ENCODE results near the gene ALG8.
"Not testable (repeated sequence)": the region's sequence is repeated elsewhere in the genome, so short reads cannot be mapped to it uniquely, and the experiment has no call there.

Gene ALG8

DNA sequence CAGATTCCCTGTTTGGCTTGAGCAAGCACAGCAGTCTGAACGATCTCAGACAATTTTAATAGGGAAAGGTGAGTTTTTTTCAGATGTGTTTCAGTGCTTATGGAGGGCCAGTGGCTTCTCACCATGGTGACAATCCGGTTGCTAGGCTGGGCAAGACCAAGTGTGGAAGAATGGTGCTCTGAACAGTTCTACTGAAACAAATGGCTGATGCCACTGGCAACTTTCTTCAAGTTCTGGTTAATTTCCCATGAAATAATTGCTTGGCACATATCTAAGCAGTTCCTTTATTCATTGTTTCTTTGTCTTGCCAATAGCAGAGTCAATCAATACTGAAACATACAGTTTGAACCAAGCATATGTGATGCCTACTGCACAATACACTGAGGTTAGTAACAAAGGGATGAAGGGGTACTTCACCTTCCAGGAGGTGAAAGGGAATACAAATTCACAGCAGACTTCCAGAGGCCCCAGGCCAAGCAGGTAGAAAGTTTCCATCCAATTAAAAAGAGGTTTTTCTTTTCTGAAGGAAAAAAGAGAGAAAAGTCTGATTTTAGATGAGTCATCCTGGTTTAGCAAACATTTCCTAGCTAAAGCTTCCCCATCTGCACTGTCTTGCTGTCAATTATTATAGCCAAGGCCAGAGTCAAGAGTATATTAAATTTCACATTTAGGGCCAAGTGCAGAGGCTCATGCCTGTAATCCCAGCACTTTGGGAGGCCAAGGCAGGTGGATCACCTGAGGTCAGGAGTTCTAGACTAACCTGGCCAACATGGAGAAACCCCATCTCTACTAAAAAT is 38.6 kb downstream of the ALG8 start:
- no peak for DNase-seq (ENCODE audit: low read depth)

DNA sequence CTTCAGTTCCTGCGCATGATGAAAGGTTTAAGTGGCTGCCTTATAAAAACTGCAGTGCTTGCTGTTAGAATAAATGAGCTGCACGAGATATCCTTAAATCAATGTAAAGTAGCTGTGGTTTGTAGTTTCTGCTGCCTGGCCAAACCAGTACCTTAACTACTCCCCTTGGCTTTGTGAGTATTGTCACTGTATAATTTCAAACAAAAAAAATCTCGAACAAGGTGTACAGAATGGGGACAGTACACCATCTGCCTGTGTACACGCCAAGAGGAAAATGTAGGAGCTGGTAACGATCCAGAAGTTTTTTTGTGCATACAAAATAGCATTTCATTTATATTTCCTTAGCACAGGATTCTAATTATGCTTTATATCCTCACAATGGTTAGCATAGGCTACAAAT is 39.2 kb downstream of the ALG8 start:
- no peak for DNase-seq (ENCODE audit: low read depth)

DNA sequence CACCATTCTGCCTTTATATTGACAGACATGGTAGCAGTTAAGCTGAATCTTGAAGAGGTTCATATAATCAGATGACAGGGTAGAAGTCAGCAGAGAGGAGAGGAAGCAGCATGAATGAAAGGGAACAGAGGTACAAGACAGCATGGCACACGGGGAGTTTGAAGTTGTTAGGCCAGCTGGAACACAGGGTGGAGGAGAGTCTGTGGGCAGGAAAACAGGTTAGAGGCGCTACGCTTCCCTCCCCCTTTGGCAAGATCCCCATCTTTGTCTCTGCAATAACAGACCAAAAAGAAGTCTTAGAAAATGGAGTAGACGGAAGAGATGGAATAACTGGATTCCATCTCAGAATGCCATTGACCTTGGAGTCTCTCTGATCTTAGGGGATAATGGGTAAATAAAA is 39.8 kb downstream of the ALG8 start:
- DNase-seq (ENCODE audit: low read depth), result no peak

DNA sequence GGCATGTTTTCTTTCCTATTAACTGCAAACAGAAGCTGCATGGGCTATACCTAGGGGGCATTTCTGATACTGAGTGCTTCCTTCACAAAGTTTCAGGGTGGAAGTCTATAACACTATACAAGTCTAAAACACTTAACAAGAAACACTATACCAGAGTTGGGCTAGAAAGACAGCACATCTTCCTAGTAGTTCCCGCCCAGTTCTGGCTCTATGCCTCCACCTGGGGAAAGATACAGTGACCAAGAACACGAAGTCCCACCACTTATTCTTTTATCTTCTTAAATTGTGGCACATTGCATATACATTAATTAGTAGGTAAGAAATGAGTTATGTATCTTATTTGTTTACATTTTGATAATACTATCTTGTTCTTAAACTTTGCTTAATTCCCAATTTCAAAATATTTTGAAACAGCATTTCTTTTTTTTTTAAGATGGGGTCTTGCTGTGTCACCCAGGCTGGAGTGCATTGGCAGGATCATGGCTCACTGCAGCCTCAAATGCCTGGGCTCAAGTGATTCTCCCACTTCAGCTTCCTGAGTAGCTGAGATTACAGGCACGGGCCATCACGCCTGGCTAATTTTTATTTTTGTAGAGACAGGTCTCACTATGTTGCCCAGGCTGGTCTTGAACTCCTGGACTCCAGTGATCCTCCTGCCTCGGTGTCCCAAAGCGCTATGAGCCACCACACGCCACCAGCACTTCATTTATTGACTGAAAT is 41.6 kb downstream of the ALG8 start:
- no peak for DNase-seq (ENCODE audit: low read depth)

DNA sequence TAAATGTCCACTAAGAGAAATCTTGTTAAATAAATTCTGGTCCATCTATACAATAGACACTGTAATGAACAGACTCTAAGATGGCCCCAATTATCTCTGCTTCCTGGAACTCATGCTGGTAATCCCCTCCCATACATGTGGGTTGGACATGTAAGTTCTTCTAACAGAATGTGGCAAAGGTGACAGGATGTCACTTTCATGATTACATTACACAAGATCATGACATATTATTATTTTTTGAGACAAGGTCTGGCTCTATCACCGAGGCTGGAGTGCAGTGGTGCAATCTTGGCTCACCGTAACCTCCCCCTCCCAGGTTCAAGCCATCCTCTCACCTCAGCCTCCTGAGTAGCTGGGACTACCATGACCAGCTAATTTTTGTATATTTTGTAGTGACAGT is 45.2 kb downstream of the ALG8 start:
- no peak for DNase-seq (ENCODE audit: low read depth)

DNA sequence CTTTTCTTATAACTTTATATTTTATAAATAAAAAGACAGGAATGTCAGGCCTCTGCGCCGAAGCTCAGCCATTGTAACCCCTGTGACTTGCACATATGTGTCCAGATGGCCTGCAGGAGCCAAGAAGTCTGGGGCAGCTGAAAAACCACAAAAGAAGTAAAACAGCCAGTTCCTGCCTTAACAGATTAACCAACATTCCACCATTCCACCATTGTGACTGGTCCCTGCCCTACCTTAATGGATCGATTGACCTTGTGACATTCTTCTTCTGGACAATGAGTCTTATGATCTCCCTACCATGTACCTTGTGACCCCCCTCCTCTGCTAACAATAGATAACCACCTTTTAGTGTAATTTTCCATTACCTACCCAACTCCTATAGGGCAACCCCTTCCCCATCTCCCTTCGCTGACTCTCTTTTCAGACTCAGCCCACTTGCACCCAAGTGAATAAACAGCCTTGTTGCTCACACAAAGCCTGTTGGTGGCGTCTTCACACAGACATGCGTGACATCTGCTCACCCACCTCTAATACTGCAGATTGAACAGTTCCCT is 52.8 kb downstream of the ALG8 start:
- DNase-seq (ENCODE audit: low read depth), result not testable (repeated sequence)

DNA sequence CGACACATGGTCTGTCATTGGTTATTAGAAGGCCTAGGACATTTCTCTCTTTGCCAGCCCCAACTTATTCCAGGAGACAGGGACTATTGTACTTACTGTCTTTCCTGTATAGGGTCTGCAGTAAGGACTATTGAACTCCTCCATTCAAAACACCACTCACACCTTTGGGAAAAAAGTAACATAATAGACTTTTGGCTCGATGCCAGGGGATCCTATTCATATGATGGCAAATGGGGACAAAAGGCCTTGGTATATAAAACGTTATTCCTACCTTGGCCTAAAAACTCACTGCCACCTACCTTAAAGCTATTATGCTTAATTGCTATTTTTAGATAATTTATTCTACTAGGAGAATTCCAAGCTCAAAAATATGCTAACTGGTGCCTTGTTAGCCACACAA is 53.5 kb downstream of the ALG8 start:
- no peak for DNase-seq (ENCODE audit: low read depth)

DNA sequence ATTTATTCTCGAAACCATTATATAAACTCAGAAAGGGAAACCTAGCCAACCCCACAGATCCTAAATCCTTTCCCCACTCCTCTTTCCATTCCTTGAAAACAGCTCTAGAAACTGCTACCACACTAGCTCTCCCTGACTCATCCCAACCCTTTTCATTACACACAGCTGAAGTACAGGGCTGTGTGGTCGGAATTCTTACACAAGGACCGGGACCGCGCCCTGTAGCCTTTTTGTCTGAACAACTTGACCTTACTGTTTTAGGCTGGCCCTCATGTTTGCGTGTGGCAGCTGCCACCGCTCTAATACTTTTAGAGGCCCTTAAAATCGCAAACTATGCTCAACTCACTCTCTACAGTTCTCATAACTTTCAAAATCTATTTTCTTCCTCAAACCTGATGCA is 54.9 kb downstream of the ALG8 start:
- DNase-seq (ENCODE audit: low read depth), result not testable (repeated sequence)

DNA sequence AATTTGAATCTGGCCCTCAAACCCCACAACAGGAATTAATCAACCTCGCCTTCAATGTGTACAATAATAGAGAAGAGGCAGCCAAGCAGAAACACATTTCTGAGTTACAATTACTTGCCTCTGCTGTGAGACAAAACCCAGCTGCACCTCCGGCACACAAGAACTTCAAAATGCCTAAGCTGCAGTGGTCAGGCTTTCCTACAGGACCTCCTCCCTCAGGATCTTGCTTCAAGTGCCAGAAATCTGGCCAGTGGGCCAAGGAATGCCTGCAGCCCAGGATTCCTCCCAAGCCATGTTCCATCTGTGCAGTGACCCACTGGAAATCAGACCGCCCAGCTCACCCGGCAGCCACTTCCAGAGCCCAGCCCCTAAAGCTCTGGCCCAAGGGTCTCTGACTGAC is 56.4 kb downstream of the ALG8 start:
- DNase-seq (ENCODE audit: low read depth), result no peak

DNA sequence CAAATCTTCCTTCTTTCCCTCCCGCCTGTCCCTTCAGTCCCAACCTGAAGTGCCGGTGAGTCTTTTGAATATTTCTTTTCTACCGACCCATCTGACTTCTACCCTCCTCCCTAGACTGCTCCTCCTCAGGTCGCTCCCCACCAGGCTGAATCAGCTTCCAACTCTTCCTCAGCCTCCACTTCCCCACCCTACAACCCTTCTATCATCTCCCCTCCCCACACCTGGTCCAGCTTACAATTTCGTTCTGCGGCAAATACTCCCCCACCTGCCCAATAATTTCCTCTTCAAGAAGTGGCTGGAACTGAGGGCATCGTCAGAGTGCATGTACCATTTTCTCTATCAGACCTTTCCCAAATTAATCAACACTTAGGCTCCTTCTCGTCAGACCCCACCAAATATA is 57.3 kb downstream of the ALG8 start:
- no peak for DNase-seq (ENCODE audit: low read depth)

DNA sequence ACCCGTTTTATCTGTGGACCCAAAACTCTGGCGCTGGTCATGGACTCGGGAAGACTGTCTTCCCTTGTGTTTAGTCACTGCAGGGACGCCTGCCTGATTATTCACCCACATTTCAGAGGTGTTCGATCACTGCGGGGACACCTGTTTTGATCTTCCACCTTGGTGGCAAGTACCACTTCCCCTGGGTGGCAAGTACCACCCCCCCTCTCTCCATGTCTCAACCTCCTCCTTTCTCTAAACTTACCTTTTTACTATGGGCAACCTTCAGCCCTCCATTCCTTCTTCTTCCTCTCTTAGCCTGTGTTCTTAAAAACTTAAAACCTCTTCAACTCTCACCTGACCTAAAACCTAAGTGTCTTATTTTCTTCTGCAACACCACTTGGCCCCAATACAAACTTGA is 57.8 kb downstream of the ALG8 start:
- no peak for DNase-seq (ENCODE audit: low read depth)

DNA sequence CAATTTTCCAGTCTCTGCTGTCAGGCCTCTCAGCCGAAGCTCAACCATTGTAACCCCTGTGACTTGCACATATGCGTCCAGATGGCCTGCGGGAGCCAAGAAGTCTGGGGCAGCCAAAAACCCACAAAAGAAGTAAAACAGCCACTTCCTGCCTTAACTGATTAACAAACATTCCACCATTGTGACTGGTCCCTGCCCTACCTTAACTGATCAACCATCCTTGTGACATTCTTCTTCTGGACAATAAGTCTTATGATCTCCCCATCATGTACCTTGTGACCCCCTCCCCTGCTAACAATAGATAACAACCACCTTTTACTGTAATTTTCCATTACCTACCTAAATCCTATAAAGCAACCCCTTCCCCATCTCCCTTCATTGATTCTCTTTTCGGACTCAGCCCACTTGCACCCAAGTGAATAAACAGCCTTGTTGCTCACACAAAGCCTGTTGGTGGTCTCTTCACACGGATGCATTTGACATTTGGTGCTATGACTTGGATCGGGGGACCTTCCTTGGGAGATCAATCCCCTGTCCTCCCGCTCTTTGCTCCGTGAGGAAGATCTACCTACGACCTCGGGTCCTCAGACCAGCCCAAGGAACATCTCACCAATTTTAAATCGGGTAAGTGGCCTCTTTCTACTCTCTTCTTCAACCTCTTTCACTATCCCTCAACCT is 58.5 kb downstream of the ALG8 start:
- no peak for DNase-seq (ENCODE audit: low read depth)

DNA sequence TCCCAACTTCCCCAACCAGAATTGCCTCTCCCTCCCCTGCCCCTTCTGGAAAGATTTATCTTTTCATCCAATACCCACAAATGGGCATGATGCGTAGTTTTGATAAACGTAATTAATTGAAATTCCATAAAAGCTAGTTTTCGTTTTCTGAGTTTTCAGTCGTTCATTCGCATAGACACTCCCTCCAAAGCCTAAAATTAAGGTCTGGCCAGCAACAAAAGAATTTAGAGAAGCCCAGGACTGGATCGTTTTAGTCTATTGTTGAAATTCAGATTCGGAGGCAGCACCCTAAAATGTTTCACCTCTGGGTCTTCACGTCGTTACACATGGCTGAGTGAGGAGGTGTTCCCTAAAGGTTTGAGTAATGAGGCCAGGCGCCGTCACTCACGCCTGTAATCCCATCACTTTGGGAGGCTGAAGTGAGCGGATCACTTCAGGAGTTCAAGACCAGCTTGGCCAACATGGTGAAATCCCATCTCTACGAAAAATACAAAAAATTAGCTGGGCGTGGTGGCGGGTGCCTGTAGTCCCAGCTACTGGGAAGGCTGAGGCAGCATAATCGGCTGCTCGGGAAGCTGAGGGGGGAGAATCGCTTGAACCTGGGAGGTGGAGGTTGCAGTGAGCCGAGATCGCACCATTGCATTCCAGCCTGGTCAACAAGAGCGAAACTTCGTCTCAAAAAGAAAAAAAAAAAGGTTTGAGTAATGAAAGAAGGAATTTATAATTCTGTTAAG is 59.2 kb downstream of the ALG8 start:
- no peak for DNase-seq (ENCODE audit: low read depth)

DNA sequence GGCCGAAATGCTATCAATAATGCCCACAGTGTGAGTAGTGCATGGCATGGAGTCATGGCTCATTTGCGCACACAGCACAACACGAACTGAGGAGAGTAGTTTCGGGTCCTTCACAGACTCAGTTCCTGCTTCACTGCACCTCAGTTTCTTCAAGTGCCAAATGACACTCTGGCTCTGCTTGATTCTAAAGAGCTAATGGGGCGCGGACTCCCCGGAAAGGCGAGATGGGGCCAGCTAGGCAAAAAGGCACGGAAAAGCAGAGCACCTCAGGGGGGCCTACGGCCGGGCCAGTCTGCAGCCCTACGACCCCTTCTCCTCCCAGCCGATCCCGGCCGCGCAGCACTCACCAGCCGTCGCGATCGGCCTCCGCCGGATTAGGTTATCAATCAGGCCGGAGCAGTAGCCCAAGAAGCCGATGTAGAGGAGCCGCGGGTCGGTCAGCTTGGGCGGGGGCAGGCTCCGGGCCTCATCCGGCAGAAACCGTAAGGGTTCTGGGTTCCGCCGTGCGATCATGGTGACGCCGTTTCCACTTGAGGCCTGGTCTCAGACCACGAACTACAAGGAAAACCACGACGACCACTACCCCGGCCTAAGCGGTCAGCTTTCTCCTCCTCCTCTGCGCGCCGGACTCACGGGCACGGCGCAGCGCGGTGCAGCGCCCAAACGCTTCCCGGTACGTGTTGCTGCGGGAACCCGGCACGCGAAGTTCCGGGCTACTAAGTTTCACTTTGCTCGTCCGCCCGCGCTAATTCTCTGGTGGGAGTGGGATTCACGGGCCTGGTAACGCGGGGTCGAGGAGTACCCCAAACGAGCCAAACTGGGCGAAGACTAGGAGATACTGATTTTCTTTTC is 60.0 kb downstream of the ALG8 start, which contains the start of gene NDUFC2:
NDUFC2 (minus strand) TSS at position 631 of the 852 bp plus-strand sequence; CDS start at position 513, 118 bp downstream.
- peak; percentile 51 for DNase-seq (ENCODE audit: low read depth)

DNA sequence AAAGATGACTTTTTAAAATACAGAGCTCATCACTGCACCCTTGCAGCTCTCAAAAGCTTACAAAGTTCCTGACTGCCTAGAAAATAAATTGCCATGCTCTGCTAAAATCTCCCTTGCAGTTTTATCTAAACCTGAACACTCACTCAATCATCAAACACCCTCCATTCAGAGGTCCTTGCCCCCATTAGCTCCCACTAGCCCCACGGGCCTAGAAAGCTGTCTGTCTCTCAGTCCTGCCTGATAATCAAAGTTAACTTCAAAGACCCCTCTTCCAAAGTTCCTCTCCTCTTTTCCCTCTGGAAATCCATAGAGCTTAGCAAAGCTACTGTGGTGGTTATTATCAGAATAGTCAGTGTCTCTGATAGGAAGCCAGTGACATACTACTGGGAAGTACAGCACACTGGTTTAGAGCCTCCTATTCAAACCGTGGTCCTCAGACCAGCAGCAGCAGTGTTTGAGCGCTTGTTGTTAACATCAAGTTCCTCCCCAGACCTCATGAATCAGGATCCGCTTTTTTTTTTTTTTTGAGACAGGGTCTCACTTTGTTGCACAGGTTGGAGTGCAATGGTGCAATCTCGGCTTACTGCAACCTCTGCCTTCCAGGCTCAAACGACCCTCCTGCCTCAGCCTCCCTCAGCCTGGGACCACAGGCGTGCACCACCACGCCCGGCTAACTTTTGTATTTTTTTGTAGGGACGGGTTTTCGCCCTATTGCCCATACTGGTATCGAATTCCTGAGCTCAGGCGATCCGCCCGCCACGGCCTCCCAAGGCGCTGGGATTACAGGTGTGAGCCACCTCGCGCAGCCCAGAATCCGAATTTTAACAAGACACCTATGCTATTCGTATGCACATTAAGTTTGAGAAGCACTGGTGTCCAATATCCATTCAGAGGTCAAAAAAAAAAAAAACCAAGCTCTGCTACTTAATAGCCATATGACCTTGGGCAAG is 60.9 kb downstream of the ALG8 start:
- no peak for DNase-seq (ENCODE audit: low read depth)

DNA sequence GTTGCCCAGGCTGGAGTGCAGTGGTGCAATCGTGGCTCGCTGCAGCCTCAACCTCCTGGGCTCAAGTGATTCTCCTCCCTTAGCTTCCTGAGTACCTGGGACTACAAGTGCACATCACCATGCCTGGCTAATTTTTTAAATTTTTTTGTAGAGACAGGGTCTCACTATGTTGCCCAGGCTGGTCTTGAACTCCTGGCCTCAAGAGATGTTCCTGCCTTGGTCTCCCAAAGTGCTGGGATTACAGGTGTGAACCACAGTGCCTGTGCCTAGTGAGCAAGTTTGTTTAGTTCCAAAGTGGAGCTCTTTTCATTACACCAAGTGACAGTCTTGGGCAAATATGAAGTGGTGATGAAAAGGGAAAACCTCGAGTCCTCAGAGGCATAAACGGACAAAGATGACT is 61.8 kb downstream of the ALG8 start:
- DNase-seq (ENCODE audit: low read depth), result not testable (repeated sequence)

DNA sequence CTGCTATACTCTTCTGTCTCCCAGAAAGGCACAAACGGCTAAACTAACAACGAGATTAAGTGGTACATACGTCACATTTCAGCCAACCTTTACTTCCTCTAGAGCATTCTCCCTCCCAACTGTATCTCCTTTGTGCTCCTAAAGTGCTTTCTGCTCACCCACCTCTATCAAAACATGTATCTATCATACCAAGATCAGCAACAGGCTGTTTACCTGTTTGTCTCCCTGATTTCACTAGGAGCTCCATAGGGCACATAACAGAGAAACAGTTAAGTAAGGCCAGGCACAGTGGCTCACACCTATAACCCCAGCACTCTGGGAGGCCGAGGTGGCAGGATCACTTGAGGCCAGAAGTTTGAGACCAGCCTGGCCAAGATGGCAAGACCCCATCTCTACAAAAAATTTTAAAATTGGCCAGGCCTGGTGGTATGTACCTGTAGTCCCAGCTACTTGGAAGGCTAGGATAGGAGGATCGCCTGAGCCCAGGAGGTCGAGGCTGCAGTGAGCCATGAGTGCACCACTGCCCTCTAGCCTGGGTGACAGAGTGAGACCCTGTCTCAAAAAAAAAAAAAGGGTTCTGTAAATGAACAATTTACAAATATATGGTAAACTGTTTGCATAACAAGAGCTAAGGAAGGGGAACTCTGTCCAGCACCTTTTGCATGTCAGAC is 62.6 kb downstream of the ALG8 start:
- no peak for DNase-seq (ENCODE audit: low read depth)

DNA sequence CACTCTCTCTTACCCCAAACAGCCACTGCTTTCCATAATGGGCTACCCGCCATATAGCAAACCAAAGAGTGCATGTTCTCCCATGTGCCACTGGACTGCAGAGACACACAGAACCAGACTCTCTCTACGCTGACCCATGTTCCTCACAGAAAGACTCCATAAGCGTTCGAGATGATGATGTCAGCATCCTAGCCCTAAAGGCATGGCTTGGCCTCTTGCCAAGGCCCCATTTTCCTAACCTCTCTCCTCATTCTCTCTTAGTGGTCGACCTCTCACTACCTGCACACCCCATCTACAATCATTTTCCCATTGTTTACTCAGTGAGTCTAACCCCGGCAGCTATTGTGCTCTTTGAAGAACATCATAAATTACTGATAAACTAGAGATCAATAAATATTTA is 64.7 kb downstream of the ALG8 start:
- DNase-seq (ENCODE audit: low read depth), result no peak

DNA sequence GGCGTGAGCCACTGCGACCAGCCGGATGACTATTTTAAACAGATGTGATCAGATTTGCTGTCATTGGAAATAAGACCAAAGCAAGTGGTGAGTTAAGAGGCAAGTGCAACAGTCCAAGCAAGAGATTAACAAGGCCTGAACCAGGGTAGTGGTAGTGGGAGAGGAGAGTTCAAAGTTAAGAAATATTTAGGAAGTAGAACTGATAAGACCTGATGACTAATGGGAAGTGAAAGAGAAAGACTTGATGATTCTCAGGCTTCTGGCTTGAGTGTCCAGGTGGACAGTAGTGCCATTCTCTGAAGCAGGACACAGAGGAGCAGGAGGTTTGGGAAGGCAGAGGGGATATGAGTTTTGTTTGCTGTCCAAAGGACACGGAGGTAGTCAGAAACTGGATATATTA is 67.0 kb downstream of the ALG8 start:
- no peak for DNase-seq (ENCODE audit: low read depth)
